ENCODE measurements around the gene BACE1-AS.
"Not testable (repeated sequence)": the region's sequence is repeated elsewhere in the genome, so short reads cannot be mapped to it uniquely, and the experiment has no call there.

Gene BACE1-AS

DNA sequence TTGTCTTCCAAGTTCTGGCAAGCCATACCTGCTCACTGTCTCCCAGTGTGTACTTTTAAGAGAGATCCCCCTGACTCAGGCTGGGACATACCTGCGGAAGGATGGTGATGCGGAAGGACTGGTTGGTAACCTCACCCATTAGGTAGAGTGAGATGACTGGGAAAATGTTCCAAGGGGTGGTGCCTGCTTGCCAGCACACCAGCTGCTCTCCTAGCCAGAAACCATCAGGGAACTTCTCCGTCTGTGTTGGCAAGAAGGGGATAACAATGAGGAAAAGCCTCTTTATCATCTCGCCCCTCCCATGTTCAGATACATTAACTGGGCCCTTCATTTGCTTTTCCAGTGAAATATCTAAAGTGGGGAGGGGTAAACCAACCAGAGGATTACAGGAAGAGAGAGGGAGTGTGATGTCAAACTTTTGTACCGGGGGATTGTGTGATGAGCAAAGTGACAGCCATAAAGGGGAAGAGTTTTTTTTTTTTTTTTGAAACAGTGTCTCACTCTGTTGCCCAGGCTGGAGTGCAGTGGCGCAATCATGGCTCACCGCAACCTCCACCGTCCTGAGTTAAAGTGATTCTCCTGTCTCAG, at the start of gene BACE1-AS:
Gene BACE1-AS (plus strand): TSS at position 538 of the 588 bp plus-strand sequence.
- DNase-seq (ENCODE audit: low read depth in 2 of 2), result no peak

DNA sequence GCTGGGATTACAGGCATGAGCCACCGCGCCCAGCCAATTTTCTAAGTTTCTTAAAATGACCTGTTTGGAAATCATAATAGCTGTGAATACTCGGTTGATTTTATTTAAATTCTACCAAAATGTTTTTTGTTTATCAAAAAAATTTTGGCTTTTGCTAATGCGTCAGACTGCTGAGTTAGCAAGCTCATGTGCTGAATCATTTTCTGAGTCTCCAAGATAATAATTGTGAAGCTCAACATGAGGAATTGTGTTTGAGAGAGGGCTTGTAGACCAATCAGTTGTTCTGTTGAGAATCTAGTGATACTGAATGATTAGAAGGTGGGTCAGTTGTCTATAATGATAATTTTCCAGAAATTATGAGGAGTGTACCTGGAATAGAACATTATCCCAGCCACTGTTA, 42.8 kb upstream of the BACE1-AS start:
- no peak for DNase-seq (ENCODE audit: low read depth in 2 of 2)

DNA sequence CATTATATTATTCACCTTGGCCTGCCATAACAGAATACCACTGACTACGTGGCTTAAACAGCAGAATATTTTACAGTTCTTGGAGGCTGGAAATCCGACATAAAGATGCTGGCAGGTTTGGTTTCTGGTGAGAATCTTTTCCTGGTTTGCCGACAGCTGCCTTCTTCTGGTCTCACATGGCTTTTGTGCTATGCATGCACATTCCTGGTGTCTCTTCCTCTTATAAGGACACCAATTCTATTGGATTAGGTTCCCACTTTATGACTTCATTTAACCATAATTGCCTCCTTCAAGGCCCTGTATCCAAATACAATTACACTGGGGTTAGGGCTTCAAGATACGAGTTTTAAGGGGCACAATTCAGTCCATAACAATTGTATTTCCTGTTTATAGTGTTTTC, 41.6 kb upstream of the BACE1-AS start:
- no peak for DNase-seq (ENCODE audit: low read depth in 2 of 2)

DNA sequence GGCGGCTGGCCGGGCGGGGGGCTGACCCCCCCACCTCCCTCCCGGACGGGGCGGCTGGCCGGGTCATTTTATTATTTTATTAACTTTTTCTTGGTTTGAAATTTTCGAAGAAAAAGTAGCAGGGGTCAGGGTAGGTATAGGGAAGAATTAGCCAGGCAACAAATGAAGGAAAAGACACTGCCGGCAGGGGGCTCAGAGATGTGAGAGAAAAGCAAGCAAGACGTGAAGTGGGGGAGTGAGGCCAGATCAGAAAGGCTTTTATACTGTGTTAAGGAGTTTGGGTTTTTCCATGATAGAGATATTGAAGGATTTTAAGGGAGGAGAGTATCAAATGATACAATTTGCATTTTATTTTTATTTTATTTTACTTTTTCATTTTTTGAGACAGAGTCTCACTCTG, 39.6 kb upstream of the BACE1-AS start:
- DNase-seq (ENCODE audit: low read depth in 2 of 2), result no peak

DNA sequence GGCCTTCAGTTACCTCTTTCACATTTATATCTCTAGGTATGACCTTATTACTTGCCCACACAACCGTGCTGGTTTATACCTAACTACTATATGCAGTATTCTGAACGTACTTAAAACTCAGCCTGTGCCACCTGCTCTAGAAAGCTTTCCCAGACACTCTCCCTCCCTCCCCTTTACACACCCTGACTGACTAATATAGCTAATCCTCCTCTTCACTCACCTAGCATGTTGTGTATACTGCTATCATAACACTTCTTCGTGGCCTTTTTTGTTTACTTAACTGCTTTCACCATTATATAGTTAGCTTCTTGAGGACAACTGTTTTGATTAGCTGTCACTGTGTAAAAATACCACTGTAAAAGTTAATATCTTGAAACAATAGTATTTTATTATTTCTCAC, 35.2 kb upstream of the BACE1-AS start:
- no peak for DNase-seq (ENCODE audit: low read depth in 2 of 2)

DNA sequence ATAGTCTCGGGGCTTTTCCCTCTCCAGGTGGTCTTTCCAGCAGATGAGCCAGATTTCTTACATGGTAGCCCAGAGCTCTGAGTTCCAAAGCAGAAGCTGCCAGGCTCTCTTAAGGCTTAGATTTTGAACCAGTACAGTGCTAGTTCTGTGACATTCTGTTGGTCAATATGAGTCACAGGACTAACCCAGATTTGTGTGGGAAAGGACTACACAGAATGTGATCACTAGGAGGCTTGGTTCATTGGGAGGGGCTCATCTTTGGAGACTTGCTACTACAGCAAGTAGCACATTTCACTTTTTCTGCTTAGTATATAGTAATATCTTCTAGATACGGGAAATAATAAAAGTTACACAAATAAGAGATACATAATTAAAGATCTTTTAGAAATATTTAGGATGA, 34.6 kb upstream of the BACE1-AS start:
- no peak for DNase-seq (ENCODE audit: low read depth in 2 of 2)

DNA sequence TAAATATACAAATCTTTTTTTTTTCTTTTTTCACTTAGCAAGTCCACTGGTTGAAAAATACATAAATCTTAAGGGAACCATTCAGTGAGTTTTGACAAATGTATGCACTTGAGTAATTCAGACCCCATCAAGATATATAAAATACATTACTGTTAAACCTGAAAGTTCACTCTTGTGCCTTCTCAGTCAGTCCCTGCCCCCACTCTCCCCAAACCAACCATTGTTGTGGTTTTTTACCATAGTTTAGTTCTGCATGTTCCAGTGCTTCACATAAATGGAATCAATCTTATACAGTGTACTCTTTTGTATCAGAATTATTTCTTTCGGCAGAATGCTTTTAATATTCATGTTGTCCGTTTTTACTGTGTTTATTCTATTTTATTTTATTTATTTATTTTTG, 32.6 kb upstream of the BACE1-AS start:
- no peak for DNase-seq (ENCODE audit: low read depth in 2 of 2)

DNA sequence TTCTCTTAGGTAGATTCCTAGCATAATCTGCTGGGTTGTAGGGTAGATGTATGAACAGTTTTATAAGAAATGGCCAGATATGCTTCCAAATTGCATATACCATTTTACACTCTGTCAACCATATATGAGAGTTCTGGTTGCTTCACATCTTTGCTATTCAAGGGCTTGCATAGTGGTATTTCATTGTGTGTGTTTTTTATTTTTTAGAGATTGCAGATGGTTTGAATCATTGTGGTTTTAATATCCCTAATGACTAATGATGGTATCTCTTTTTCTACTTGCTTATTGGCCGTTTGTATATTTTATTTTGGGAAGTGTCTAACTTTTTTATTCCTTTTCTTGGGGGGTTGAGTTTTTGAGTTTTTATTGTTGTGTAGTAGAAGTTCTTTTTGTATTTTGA, 31.7 kb upstream of the BACE1-AS start:
- no peak for DNase-seq (ENCODE audit: low read depth in 2 of 2)

DNA sequence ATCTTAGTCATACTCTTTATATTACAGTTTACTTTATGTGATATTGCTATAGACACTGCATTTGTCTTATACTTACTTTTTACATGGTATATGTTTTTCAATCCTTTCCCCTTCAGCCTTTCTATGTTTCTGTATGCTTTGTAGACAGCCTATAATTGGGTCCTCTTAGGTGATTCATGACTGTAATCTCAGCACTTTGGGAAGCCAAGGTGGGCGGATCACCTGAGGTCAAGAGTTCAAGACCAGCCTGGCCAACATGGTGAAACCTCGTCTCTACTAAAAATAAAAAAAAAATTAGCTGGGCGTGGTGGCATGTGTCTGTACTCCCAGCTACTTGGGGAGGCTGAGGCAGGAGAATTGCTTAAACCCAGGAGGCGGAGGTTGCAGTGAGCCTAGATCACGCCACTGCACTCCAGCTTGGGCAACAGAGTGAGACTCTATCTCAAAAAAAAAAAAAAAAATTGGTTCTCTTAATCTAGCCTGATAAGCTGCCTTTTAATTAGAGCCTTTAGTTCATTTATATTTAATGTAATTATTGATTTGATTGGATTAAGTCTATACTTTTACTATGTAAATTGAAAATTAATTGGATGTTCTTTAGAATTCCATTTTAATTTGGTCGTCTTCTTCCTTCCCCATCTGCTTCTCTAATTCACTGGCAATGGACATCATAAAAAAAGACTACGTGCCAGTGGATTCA, 26.4 kb upstream of the BACE1-AS start:
- DNase-seq (ENCODE audit: low read depth in 2 of 2), result not testable (repeated sequence)

DNA sequence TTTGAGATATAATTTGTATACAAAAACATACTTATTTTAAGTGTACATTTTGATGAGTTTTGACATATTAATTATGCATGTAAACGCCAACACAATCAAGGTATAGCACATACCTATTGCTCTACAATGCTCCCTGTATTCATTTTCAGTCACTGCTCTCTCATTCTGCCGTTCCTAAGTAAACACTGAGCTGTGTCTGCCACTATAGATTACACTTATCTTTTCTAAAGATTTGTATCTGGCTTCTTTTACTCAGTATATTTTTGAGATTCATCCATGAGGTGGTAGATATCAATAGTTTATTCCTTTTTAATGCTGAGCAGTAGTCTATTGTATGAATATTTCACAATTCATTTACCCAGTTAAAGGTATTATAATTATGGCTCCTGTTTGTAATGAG, 25.4 kb upstream of the BACE1-AS start:
- no peak for DNase-seq (ENCODE audit: low read depth in 2 of 2)

DNA sequence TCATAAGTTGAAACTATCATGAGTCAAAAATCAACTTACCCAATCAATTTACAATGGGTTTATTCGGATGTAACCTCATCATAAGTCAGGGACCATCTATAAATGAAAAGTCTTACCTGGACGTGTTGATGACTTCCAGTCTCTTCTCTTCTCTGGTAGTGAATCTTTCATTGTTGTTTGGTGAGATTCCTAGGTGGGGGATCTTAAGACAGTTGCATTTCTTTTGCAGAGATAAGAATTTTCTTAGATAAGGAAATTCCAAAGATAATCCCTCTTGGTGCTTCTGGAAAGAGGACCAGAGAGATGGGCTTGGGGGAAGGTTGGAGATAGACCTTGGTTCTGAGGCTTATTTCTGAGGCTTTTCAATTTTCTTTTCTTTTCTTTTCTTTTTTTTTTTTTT, 21.3 kb upstream of the BACE1-AS start:
- no peak for DNase-seq (ENCODE audit: low read depth in 2 of 2)

DNA sequence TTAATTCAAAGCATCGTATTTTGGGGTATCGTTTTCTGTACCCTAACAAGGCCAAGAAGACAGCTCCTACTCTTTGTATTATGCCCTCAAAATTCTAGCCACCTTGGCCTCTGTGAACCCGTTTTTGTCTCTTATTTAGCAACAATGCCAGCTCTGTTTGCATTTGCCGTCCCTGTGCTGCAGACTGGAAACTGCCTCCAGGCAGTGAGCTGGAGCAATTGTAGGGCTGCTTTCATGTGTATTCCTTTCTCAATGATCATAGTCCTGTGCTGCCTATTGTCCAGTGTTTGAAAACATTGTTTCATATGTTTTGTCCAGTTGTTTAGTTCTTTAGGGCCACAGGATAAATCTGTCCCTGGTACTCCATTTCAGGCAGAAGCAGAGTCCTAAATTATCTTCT, 19.9 kb upstream of the BACE1-AS start:
- no peak for DNase-seq (ENCODE audit: low read depth in 2 of 2)

DNA sequence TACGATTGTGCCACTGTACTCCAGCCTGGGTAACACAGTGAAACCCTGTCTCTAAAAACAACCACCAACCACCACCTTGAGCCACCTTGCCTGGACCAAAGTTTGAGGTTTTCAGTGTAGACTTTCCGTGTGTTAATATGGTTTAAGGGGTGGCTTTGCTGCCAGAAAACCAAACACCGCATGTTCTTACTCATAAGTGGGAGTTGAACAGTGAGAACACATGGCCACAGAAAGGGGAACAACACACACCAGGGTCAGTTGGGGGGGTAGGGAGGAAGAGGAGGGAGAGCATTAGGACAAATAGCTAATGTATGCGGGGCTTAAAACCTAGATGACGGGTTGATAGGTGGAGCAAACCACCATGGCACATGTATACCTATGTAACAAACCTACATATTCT, 19.0 kb upstream of the BACE1-AS start:
- DNase-seq (ENCODE audit: low read depth in 2 of 2), result not testable (repeated sequence)

DNA sequence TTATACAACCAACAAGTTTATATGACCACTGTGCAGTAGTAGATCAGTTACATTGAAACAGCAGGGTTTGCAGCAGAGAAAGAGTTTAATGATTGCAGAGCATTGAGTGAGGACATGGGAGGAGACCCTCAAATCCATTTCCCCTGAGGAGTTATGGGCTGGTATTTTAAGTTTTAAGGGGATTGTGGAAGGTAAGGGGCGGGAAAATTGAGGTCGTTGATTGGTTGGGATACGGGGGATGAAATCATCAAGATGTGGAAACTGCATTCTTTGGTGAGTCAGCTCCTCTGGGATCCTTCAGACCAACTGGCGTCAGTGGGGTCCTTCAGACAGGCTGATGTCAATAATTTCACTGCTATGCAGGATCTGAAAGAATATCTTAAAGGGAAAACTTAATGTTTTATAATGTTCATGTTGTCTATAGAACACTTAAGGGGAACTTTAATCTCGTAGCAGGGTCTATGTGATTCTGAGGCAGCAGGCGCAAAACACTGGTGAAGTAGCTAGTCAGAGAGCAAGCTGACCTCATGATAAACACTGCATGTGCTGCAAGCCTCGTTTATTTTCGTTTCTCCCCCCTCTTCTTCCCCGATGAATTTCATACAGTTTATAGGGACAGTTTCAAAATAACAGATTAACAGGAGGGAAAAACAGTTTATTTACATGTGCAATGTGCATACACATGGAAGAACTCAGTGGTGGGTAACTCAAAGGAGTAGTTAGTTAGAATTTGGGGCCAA, 17.4 kb upstream of the BACE1-AS start:
- DNase-seq (ENCODE audit: low read depth in 2 of 2), result no peak

DNA sequence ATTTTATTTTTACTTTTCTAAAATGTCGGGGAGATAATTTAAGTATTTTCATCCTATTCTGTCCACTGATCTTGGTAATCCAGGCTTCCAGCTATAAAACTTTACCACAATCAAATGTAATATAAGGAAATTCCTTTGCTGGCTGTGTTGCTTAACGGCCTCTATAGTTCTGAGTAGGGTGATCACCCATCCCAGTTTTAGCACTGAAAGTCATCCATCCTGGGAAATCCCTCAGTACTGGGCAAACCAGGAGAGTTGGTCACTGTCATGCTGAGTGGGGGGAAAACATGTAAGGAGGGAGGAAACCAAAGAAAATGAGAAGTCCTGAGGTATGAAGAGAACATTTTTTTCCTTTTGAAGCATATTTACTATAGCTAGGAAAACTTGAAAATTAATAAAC, 12.8 kb upstream of the BACE1-AS start:
- DNase-seq (ENCODE audit: low read depth in 2 of 2), result no peak

DNA sequence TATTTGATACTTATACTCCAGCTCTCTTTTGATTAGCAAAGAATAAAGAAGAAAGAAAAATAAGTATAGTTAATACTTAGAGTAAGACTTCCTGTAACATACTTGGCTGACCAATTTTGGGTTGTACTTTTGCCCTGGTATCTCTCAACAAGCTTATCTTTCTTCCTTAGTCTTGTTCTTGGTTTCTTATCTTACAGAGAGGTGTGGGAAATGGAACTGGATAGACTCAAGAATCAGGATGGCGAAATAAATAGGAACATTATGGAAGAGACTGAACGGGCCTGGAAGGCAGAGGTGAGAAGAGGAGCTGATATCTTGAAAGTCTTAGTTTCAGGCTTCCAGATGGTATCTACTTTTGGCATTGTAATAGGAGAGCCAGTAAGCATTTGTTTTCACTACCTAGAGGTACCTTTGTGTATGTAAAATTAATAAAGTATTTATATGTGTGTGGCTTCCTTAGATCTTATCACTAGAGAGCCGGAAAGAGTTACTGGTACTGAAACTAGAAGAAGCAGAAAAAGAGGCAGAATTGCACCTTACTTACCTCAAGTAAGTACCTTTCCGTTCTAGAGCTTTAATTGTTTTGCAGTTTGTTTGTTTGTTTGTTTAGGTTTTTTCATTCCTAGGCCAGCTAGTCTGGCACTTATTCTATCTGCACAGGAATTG, 11.3 kb upstream of the BACE1-AS start:
- DNase-seq (ENCODE audit: low read depth in 2 of 2), result no peak

DNA sequence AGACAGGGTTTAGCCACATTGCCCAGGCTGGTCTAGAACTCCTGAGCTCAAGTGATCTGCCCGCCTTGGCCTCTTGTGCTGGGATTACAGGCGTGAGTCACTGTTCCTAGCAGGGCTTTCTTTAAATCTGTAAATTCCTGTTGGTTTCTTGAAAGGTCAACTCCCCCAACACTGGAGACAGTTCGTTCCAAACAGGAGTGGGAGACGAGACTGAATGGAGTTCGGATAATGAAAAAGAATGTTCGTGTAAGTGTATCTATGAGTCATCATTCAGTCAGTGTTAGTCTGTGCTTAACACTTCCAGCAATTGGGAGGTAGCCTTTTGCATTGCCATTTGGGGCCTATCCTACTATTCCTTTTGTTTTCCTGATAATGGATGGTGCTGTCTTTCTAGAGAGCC, 10.0 kb upstream of the BACE1-AS start:
- no peak for DNase-seq (ENCODE audit: low read depth in 2 of 2)

DNA sequence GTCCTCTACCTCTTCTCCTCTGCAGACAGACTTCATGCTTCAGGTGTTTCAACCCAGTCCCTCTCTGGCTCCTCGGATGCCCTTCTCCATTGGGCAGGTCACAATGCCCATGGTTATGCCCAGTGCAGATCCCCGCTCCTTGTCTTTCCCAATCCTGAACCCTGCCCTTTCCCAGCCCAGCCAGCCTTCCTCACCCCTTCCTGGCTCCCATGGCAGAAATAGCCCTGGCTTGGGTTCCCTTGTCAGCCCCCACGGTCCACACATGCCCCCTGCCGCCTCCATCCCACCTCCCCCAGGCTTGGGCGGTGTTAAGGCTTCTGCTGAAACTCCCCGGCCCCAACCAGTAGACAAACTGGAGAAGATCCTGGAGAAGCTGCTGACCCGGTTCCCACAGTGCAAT, 9.3 kb upstream of the BACE1-AS start:
- DNase-seq (ENCODE audit: low read depth in 2 of 2), result no peak

DNA sequence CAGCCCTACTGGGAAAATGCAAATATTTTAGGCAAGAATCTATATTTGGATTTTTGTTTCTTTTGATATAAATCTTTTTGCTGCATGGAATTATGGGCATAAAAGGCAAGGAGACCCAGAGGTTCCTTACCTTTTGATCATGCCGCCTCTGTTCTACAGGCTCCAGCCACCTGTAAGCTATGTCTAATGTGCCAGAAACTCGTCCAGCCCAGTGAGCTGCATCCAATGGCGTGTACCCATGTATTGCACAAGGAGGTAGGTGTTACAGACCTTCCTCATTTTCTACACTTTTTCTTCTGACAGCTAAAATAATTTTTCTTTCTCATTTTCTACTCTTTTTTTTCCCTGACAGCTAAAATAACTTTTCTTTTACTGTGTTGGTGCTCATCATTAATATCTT, 8.2 kb upstream of the BACE1-AS start:
- no peak for DNase-seq (ENCODE audit: low read depth in 2 of 2)

DNA sequence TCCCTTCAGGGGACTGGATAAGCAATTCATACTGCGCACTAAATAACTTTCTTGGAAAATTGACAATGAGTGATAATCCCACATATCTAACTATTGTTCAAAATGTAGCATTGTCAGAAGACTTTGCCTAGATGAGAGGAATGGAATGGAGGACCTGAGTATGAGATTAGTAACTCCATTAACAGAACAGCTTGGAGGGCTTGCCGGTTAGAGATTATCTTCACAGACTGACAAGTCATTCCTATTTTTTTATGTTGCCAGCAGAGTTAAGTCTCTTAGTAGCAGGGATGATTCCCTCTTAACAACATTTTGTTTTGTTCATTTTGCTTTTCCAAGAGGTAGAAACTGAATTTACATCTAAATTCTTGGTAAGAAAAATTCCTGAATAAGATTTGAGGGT, 7.1 kb upstream of the BACE1-AS start:
- no peak for DNase-seq (ENCODE audit: low read depth in 2 of 2)

DNA sequence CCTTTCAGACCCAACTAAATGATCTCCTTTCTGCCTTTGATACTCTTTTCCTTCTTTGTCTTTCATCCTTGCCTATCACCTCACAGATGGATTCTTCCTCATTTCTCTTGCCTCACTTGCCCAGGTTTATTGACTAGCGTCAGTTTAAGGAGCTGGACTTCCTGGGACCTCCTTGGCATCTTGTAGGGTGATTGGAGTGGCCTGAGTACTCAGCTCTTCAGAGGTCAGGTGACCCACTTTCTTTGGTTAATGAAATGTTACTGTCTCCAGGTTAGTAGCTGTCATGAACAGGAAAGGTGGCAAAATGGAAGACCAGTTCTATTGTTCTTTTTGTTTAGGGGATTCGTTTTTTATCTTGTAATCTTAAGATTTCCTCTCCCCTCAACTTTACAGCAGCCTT, 4.6 kb upstream of the BACE1-AS start:
- no peak for DNase-seq (ENCODE audit: low read depth in 2 of 2)

DNA sequence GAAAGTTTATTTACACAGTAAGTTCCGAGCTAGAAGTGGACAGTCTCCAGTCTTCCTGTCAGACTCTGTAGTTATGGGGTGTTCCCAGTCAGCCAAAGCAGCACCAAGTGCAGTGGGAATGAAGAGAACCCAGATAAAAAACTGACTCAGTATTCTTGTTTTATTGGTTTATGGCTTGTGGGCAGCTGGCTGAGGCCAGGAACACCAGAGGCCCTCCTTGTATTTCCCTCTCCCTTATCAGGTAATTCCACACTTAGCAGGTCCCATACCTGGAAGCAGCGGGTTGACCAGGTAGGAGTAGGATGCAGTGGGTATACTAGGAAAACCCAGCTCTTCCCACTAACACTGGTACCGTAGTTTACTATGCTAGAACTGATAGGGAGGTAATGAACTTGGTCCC, 3.5 kb upstream of the BACE1-AS start:
- no peak for DNase-seq (ENCODE audit: low read depth in 2 of 2)

DNA sequence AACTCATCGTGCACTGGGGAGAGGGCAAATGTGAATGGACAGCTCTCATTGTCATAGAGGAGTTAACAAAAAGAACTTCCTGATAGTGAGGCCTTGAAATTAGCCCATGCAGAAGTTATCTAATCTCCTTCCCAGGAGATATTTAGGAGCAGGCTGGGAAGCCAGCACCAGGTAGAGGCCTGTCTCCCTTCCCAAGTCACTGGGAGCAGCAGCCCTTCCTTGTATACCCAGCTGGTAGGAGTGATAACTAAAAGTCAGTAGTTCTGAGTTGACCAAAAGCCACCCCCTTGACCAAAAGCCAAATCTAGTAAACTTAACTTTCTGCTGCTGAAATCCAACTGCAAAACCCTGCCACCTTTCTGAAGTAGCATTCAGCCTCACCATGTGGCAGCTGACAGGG, 1.4 kb upstream of the BACE1-AS start:
- DNase-seq (ENCODE audit: low read depth in 2 of 2), result no peak

Data from stimulated activated CD8-positive, alpha-beta memory T cell treated with anti-CD3 and anti-CD28 coated beads, Interleukin-7, amount 100 ng/mL, for 1 hour (primary cell).